ENCODE data around the gene TULP4.
"Not testable (repeated sequence)": the region's sequence is repeated elsewhere in the genome, so short reads cannot be mapped to it uniquely, and the experiment has no call there.

Gene TULP4

DNA sequence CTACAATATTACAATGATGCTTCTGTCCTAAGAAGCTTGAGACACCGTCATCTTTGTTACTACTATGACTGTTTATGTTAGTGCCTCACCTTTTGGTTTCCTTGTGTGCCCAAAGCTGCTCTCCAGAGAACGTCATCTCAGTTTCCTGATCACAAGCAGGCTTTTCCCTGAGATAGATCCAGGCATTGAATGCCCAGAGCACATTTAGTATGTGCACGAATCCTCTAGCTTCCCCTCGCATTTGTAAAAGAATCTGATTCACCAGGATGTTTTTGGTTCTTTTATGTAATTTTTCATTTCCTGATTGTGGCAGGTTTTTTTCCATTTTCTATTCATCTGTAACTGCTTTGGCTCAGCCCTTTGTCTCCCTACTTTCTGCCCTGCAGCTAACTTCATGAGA, 147.5 kb downstream of the TULP4 start:
- Histone ChIP-seq H3K27me3 (replicated peaks; ENCODE audit: control insufficient read depth, insufficient read depth, low read length) (no peaks in the 10 kb centered on the region), H3K9me3 (ENCODE audit: control insufficient read depth, low read length) (no peaks in the 10 kb centered on the region), H3K4me1 (ENCODE audit: control insufficient read depth, insufficient read depth, low read length) (peaks cover 5% of the 10 kb centered on the region), H3K4me3 (ENCODE audit: low read length) (no peak overlapping the region), H3K36me3 (ENCODE audit: control insufficient read depth, insufficient read depth, low read length, severe bottlenecking) (peaks cover 28% of the 10 kb centered on the region), H3K9ac (ENCODE audit: low read length) (no peak overlapping the region)
- DNase-seq (ENCODE audit: low read depth), result no peak

- peak; percentile 65 for DNase-seq (ENCODE audit: low read depth)
- Histone ChIP-seq H3K36me3 (ENCODE audit: control insufficient read depth, insufficient read depth, low read length, severe bottlenecking) (peaks cover 33% of the 10 kb centered on the region), H3K9me3 (ENCODE audit: control insufficient read depth, low read length) (no peaks in the 10 kb centered on the region), H3K27me3 (replicated peaks; ENCODE audit: control insufficient read depth, insufficient read depth, low read length) (no peaks in the 10 kb centered on the region), H3K4me3 (ENCODE audit: low read length) (no peak overlapping the region), H3K4me1 (ENCODE audit: control insufficient read depth, insufficient read depth, low read length) (peaks cover 5% of the 10 kb centered on the region), H3K9ac (ENCODE audit: low read length) (no peak overlapping the region)
Observed at GRCh38 chr6:158460602-158461169, 148.4 kb downstream of the TULP4 start.

DNA sequence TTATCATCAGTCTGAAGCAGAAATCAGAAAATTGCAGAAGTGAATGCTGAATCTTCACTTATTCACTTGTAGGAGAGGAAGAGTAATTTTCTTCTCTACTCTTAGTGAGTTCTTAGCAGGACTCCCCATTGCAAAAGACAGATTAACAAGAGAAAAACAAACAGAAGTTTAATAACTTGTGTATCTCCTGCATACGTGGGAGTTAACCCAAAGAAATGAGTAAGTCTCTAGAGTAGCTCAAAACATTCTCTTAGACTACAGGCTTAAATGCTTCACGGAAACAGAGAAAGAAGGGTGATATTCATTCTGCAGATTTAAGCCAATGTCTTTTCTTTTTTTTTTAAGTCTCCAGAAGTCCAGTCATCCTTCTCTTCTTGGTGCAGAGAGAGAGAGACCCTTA, 149.7 kb downstream of the TULP4 start:
- Histone ChIP-seq H3K9me3 (ENCODE audit: control insufficient read depth, low read length) (no peaks in the 10 kb centered on the region), H3K9ac (ENCODE audit: low read length) (no peak overlapping the region), H3K27me3 (replicated peaks; ENCODE audit: control insufficient read depth, insufficient read depth, low read length) (no peaks in the 10 kb centered on the region), H3K4me3 (ENCODE audit: low read length) (no peak overlapping the region), H3K4me1 (ENCODE audit: control insufficient read depth, insufficient read depth, low read length) (peaks cover 5% of the 10 kb centered on the region), H3K36me3 (ENCODE audit: control insufficient read depth, insufficient read depth, low read length, severe bottlenecking) (peaks cover 36% of the 10 kb centered on the region)
- peak; percentile 29 for DNase-seq (ENCODE audit: low read depth)

GRCh38 chr6:158464483-158464882, 152.2 kb downstream of the TULP4 start:
- H3K4me1 ChIP-seq (ENCODE audit: control insufficient read depth, insufficient read depth, low read length), result peaks cover 5% of the 10 kb centered on the region
- no peak for DNase-seq (ENCODE audit: low read depth)
- H3K9ac ChIP-seq (ENCODE audit: low read length), result no peak overlapping the region
- no peak overlapping the region for H3K4me3 ChIP-seq (ENCODE audit: low read length)
- no peaks in the 10 kb centered on the region for H3K27me3 ChIP-seq (replicated peaks; ENCODE audit: control insufficient read depth, insufficient read depth, low read length)
- peaks cover 30% of the 10 kb centered on the region for H3K36me3 ChIP-seq (ENCODE audit: control insufficient read depth, insufficient read depth, low read length, severe bottlenecking)
- H3K9me3 ChIP-seq (ENCODE audit: control insufficient read depth, low read length), result no peaks in the 10 kb centered on the region

DNA sequence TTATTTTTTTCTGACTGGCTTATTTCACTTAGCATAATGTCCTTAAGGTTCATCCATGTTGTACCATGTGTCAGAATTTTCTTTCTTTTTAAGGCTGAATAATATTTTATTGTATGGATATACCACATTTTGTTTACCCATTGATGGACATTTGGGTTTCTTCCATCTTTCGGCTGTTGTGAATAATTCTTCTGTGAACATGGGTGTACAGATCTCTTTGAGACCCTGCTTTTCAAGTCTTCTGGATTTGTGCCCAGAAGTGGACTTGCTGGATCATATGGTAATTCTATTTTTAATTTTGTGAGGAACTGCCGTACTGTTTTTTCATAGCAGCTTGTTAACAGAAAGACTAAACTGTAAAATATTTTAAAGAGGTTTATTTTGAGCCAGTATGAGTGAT, 153.0 kb downstream of the TULP4 start:
- Histone ChIP-seq H3K4me1 (ENCODE audit: control insufficient read depth, insufficient read depth, low read length) (peaks cover 5% of the 10 kb centered on the region), H3K36me3 (ENCODE audit: control insufficient read depth, insufficient read depth, low read length, severe bottlenecking) (peaks cover 30% of the 10 kb centered on the region), H3K9me3 (ENCODE audit: control insufficient read depth, low read length) (no peaks in the 10 kb centered on the region), H3K9ac (ENCODE audit: low read length) (no peak overlapping the region), H3K27me3 (replicated peaks; ENCODE audit: control insufficient read depth, insufficient read depth, low read length) (no peaks in the 10 kb centered on the region), H3K4me3 (ENCODE audit: low read length) (no peak overlapping the region)
- DNase-seq (ENCODE audit: low read depth), result no peak

DNA sequence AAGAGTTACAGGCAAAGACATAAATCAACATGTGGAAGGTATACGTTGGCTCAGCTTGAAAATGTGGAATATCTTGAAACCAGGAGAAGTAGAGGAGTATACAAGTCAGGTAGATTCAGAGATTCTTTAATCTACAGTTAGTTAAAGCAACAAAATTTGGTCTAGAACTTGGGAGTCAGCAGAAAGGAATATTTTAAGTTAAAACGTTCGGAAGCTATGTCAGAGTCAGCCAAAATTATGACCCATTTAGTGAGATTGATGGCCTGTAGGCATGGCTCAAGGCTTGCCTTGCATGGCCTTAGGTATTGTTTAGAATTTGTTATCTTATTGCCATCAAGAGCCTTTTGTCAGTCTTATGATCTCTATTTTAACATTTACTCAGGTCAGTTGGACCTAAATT, 153.5 kb downstream of the TULP4 start:
- H3K4me3 ChIP-seq (ENCODE audit: low read length), result no peak overlapping the region
- H3K36me3 ChIP-seq (ENCODE audit: control insufficient read depth, insufficient read depth, low read length, severe bottlenecking), result peaks cover 30% of the 10 kb centered on the region
- no peak for DNase-seq (ENCODE audit: low read depth)
- H3K4me1 ChIP-seq (ENCODE audit: control insufficient read depth, insufficient read depth, low read length), result peaks cover 1% of the 10 kb centered on the region
- no peaks in the 10 kb centered on the region for H3K9me3 ChIP-seq (ENCODE audit: control insufficient read depth, low read length)
- no peaks in the 10 kb centered on the region for H3K27me3 ChIP-seq (replicated peaks; ENCODE audit: control insufficient read depth, insufficient read depth, low read length)
- H3K9ac ChIP-seq (ENCODE audit: low read length), result no peak overlapping the region

- H3K4me3 ChIP-seq (ENCODE audit: low read length), result no peak overlapping the region
- H3K27me3 ChIP-seq (replicated peaks; ENCODE audit: control insufficient read depth, insufficient read depth, low read length), result no peaks in the 10 kb centered on the region
- no peaks in the 10 kb centered on the region for H3K4me1 ChIP-seq (ENCODE audit: control insufficient read depth, insufficient read depth, low read length)
- no peak for DNase-seq (ENCODE audit: low read depth)
- no peak overlapping the region for H3K9ac ChIP-seq (ENCODE audit: low read length)
- H3K9me3 ChIP-seq (ENCODE audit: control insufficient read depth, low read length), result no peaks in the 10 kb centered on the region
- peaks cover 30% of the 10 kb centered on the region for H3K36me3 ChIP-seq (ENCODE audit: control insufficient read depth, insufficient read depth, low read length, severe bottlenecking)
Observed at GRCh38 chr6:158467923-158468322, 155.7 kb downstream of the TULP4 start.

DNA sequence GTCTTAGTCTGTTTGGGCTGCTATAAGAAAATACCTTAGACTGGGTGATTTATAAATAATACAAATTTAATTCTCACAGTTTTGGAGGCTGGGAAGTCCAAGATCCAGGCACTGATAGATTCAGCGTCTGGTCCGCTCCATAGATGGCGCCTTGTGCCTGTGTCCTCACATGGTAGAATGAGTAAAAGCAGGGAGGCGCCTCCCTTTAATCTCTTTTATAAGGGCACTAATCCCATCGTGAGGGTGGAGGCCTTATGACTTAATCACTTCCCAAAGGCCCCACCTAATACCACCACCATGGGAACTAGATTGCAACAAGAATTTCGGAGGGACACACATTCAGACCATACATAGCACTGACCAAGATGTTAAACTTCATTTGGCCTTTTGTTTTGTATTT, 156.4 kb downstream of the TULP4 start:
- H3K36me3 ChIP-seq (ENCODE audit: control insufficient read depth, insufficient read depth, low read length, severe bottlenecking), result peaks cover 29% of the 10 kb centered on the region
- no peaks in the 10 kb centered on the region for H3K27me3 ChIP-seq (replicated peaks; ENCODE audit: control insufficient read depth, insufficient read depth, low read length)
- H3K9me3 ChIP-seq (ENCODE audit: control insufficient read depth, low read length), result no peaks in the 10 kb centered on the region
- DNase-seq (ENCODE audit: low read depth), result no peak
- no peak overlapping the region for H3K4me3 ChIP-seq (ENCODE audit: low read length)
- no peak overlapping the region for H3K9ac ChIP-seq (ENCODE audit: low read length)
- no peaks in the 10 kb centered on the region for H3K4me1 ChIP-seq (ENCODE audit: control insufficient read depth, insufficient read depth, low read length)

GRCh38 chr6:158470023-158470422, 157.8 kb downstream of the TULP4 start:
- H3K9ac ChIP-seq (ENCODE audit: low read length); H3K27me3 ChIP-seq (replicated peaks; ENCODE audit: control insufficient read depth, insufficient read depth, low read length); H3K9me3 ChIP-seq (ENCODE audit: control insufficient read depth, low read length); H3K4me3 ChIP-seq (ENCODE audit: low read length); DNase-seq (ENCODE audit: low read depth); H3K4me1 ChIP-seq (ENCODE audit: control insufficient read depth, insufficient read depth, low read length): not testable (repeated sequence)
- H3K36me3 ChIP-seq (ENCODE audit: control insufficient read depth, insufficient read depth, low read length, severe bottlenecking), result peaks cover 19% of the 10 kb centered on the region

DNA sequence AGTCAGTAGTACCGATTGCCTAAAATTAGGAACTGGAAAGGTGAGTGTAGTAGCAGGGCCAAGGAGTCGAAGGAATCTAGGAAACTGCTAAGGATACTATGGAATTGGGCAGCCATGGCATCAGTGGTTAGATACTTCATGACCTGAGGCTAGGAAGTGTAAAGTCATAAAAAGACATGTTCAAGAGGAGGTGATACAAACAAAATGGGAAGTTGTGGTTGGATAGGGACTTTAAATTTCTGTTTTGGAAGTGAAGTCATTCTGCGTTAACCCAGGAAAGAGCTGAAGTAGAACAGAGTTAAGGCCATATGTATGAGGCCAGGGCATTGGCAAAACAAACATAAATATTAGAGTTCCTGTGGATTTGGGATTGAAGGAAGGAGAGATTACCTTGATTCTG, 159.1 kb downstream of the TULP4 start:
- H3K27me3 ChIP-seq (replicated peaks; ENCODE audit: control insufficient read depth, insufficient read depth, low read length), result no peaks in the 10 kb centered on the region
- no peak overlapping the region for H3K9ac ChIP-seq (ENCODE audit: low read length)
- H3K36me3 ChIP-seq (ENCODE audit: control insufficient read depth, insufficient read depth, low read length, severe bottlenecking), result peaks cover 19% of the 10 kb centered on the region
- no peaks in the 10 kb centered on the region for H3K9me3 ChIP-seq (ENCODE audit: control insufficient read depth, low read length)
- H3K4me3 ChIP-seq (ENCODE audit: low read length), result no peak overlapping the region
- DNase-seq (ENCODE audit: low read depth), result no peak
- peaks cover 4% of the 10 kb centered on the region for H3K4me1 ChIP-seq (ENCODE audit: control insufficient read depth, insufficient read depth, low read length)

- Histone ChIP-seq H3K27me3 (replicated peaks; ENCODE audit: control insufficient read depth, insufficient read depth, low read length) (no peaks in the 10 kb centered on the region), H3K36me3 (ENCODE audit: control insufficient read depth, insufficient read depth, low read length, severe bottlenecking) (peaks cover 22% of the 10 kb centered on the region), H3K9ac (ENCODE audit: low read length) (no peak overlapping the region), H3K4me3 (ENCODE audit: low read length) (no peak overlapping the region), H3K9me3 (ENCODE audit: control insufficient read depth, low read length) (no peaks in the 10 kb centered on the region), H3K4me1 (ENCODE audit: control insufficient read depth, insufficient read depth, low read length) (peaks cover 4% of the 10 kb centered on the region)
- DNase-seq (ENCODE audit: low read depth), result no peak
Observed at GRCh38 chr6:158472447-158472846, 160.2 kb downstream of the TULP4 start.

DNA sequence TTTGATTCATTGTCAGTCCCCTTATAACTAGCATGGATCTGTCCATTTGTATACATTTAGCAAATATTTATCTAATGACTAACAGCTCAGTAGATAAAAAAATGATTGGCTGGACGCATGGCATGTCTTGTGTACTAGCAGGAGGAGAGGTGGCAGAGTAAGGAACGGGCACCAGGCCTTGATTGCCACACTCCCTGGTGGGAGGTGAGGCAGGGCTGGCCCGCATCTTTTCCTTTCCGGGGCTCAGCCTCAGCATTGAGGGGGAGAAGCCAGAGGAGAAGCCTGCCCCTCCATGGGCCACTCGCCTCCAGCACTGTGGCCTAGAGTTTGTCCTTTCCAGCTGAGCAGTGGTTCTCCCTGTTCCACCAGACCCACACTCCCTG, 162.7 kb downstream of the TULP4 start:
- Histone ChIP-seq H3K4me3 (ENCODE audit: low read length) (no peak overlapping the region), H3K36me3 (ENCODE audit: control insufficient read depth, insufficient read depth, low read length, severe bottlenecking) (peaks cover 30% of the 10 kb centered on the region), H3K27me3 (replicated peaks; ENCODE audit: control insufficient read depth, insufficient read depth, low read length) (no peaks in the 10 kb centered on the region), H3K9ac (ENCODE audit: low read length) (no peak overlapping the region), H3K9me3 (ENCODE audit: control insufficient read depth, low read length) (no peaks in the 10 kb centered on the region), H3K4me1 (ENCODE audit: control insufficient read depth, insufficient read depth, low read length) (peaks cover 4% of the 10 kb centered on the region)
- DNase-seq (ENCODE audit: low read depth), result peak; percentile 72

All from adipocyte (in vitro differentiated cells).